ENCODE measurements around the gene NELL2.

The NELL2 gene

GRCh38 chr12:44677724-44678123, 198.4 kb downstream of the NELL2 start:
- no peak for DNase-seq

GRCh38 chr12:44674875-44675274, 201.2 kb downstream of the NELL2 start:
- DNase-seq: no peak

GRCh38 chr12:44673811-44674210, 202.3 kb downstream of the NELL2 start:
- DNase-seq: no peak

- DNase-seq: no peak
Observed at GRCh38 chr12:44672042-44672441, 204.1 kb downstream of the NELL2 start.

- DNase-seq: no peak
Observed at GRCh38 chr12:44668443-44668842, 207.7 kb downstream of the NELL2 start.

- no peak for DNase-seq
Observed at GRCh38 chr12:44667461-44667860, 208.7 kb downstream of the NELL2 start.

GRCh38 chr12:44663291-44663690, 212.8 kb downstream of the NELL2 start:
- DNase-seq: no peak

- no peak for DNase-seq
Observed at GRCh38 chr12:44655846-44656245, 220.3 kb downstream of the NELL2 start.

GRCh38 chr12:44654646-44655639, 221.2 kb downstream of the NELL2 start:
- no peak for DNase-seq

GRCh38 chr12:44653861-44654527, 222.1 kb downstream of the NELL2 start:
- no peak for DNase-seq

GRCh38 chr12:44649693-44650092, 226.4 kb downstream of the NELL2 start:
- no peak for DNase-seq

- no peak for DNase-seq
Observed at GRCh38 chr12:44647917-44648690, 228.0 kb downstream of the NELL2 start.

GRCh38 chr12:44640427-44641190, 235.5 kb downstream of the NELL2 start:
- DNase-seq: no peak

- DNase-seq: no peak
Observed at GRCh38 chr12:44637875-44638274, 238.2 kb downstream of the NELL2 start.

- no peak for DNase-seq
Observed at GRCh38 chr12:44628180-44628579, 247.9 kb downstream of the NELL2 start.

GRCh38 chr12:44627387-44628166, 248.5 kb downstream of the NELL2 start:
- no peak for DNase-seq

GRCh38 chr12:44626883-44627282, 249.2 kb downstream of the NELL2 start:
- DNase-seq: no peak

- no peak for DNase-seq
Observed at GRCh38 chr12:44618946-44619345, 257.2 kb downstream of the NELL2 start.

GRCh38 chr12:44616402-44616801, 259.7 kb downstream of the NELL2 start:
- DNase-seq: no peak

- DNase-seq: no peak
Observed at GRCh38 chr12:44611538-44611937, 264.6 kb downstream of the NELL2 start.

GRCh38 chr12:44603701-44604100, 272.4 kb downstream of the NELL2 start:
- DNase-seq: no peak

GRCh38 chr12:44592626-44593025, 283.5 kb downstream of the NELL2 start:
- DNase-seq: no peak

Data from NCI-H748 treated with DMSO at 0.1 percent for 48 hours (cell line).